ENCODE measurements around the gene CPA3.

DNA sequence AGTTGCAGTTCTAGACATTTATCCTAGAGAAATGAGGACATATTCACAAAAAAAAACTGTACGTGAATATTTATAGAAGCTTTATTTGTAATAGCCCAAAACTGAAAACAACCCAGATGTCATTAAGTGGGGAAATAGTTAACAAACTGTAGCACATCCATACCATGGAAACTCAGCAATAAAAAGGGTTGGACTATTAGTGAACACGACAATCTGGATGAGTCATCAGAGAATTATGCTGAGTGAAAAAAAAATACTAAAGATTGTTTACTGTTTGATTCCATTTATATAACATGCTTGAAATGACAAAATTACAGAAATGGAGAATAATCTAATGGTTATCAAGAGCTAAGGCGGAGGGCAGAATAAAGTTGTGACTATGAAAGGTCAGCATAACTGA lies 59.5 kb downstream of the CPA3 start:
- TF ChIP-seq EZH2 (IDR thresholded peaks at IDR 0.05; ENCODE audit: insufficient read depth, poor library complexity, severe bottlenecking) (no peak), EZH2phosphoT487 (IDR thresholded peaks at IDR 0.05; ENCODE audit: insufficient read depth, low read depth) (no peak)

Measured in GM23248 (cell line).